Mononuclear cell (primary cell): ENCODE measurements around the gene MCM9. TPM values are rescaled to one million over a fixed set of nuclear protein-coding genes. Genes with fewer than 3 reads are reported as not detected.

Source experiments
- H3K27me3 ChIP-seq: 2 replicates; pipeline ENCODE4 v1.6.0; 2011; ENCODE audit warnings: low read length, control low read depth; ENCODE audit not compliant: insufficient read depth
- H3K4me1 ChIP-seq: 2 replicates; pipeline ENCODE4 v1.5.1; 2011; ENCODE audit warnings: mild to moderate bottlenecking, low read length, control low read depth; ENCODE audit not compliant: insufficient read depth
- H3K4me3 ChIP-seq: 2 replicates; pipeline ENCODE4 v1.5.1; 2011; ENCODE audit warnings: mild to moderate bottlenecking, low read length, moderate library complexity
- H3K9me3 ChIP-seq: 2 replicates; pipeline ENCODE4 v1.5.1; 2011; ENCODE audit warnings: low read depth, mild to moderate bottlenecking, control low read depth, low read length
- total RNA-seq: library from RNA; depleted of rRNA; stranded (reverse); fragments of >200 nt; gene quantifications from one replicate; pipeline ENCODE4 v1.2.3, GENCODE V29; 2012

Gene MCM9
- total RNA-seq, 1 donor: 42.0 TPM

DNA sequence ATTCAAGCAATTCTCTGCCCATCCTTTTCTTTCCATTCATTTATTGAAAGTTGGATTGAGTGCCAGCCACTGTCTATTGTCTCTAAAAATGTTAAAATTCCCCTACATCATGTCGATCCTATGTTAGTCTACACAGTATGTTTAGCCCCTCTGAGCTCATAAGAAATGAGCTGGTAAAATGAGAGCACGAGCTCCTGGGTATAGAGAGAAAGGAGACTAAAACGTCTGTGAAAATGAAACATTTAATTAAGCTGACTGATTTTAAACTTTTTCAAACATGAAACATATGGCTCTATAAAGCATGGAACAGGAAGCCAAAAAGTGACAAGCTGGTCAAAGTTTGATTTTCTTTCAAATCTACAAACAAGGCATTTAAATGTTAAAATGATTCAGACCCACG, 145.0 kb downstream of the MCM9 start:
- no peak overlapping the region for H3K4me3 ChIP-seq
- no peaks in the 10 kb centered on the region for H3K27me3 ChIP-seq
- peaks cover 17% of the 10 kb centered on the region for H3K4me1 ChIP-seq
- H3K9me3 ChIP-seq: no peaks in the 10 kb centered on the region

DNA sequence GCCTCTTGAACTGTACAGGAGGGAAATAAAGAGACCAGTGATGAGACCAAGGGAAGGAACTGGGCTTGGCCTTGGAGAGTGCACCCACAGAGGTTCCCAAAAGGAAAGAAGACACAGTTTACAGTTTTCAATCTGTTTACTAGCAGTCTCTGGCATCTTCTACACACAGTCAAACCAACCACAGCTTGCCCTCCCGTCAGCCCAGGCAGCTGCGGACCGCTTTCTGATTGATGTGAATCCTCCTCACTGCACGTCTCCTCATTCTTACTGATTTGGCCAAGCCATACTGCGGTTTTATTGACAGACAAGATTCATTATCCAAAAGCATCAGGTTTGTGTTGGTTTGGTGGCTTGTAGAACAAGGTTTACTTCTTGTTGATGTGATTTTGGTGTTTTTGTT, 145.5 kb downstream of the MCM9 start:
- Histone ChIP-seq H3K27me3 (no peaks in the 10 kb centered on the region), H3K9me3 (no peaks in the 10 kb centered on the region), H3K4me3 (no peak overlapping the region), H3K4me1 (peaks cover 22% of the 10 kb centered on the region)

DNA sequence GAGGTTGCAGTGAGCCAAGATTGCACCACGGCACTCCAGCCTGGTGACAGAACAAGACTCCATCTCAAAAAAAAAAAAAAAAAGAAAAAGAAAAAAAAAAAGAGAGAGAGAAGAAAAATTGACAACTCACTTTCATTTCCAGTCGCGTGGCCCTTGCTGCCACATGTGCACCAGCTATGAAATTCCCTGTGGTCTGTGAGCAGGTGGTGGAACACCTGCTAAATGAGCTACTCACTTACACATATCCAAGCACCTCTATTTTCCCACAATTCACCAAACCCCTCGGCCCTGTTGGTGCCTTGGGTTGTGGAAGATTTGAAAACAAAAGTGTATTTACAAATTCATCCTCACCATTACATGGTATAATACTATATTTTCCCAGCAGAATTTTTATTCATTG, 146.3 kb downstream of the MCM9 start:
- H3K4me3 ChIP-seq: no peak overlapping the region
- H3K27me3 ChIP-seq: no peaks in the 10 kb centered on the region
- H3K4me1 ChIP-seq: peaks cover 24% of the 10 kb centered on the region
- H3K9me3 ChIP-seq: no peaks in the 10 kb centered on the region

DNA sequence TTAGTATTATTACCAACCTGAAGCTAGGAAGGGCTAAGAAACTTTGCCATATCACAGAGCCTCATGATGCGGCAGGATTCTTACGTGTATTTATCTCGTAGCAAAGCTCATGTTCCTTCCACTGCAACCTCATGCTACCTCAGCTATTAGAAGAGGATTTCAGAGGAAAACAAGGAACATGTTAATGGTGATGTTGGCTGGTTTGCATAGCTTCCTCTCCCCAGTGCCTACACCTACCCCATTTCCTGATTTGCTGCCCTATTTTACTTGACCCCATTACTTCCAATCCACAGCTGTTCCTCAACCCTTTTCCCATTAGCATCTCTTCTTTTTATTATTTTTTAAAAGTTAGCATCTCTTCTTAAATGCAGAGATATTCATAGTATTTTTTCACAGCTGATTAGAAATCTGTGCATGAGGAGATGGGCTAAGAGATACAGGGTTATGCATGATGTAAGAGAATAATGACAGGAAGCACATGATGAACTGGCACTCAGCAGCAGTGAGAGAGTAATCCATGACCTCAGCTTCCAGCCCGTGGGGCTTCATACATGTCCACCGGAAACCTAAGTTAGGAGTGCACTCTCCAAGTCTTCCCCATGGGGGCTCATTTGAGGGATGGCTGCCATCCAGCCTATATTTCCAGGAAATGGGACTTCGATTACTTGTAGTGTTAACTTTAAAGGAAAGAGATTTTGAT, 147.1 kb downstream of the MCM9 start:
- no peaks in the 10 kb centered on the region for H3K9me3 ChIP-seq
- H3K27me3 ChIP-seq: no peaks in the 10 kb centered on the region
- peaks cover 24% of the 10 kb centered on the region for H3K4me1 ChIP-seq
- no peak overlapping the region for H3K4me3 ChIP-seq

GRCh38 chr6:118786596-118787453, 148.1 kb downstream of the MCM9 start:
- no peaks in the 10 kb centered on the region for H3K27me3 ChIP-seq
- no peak overlapping the region for H3K4me3 ChIP-seq
- H3K9me3 ChIP-seq: no peaks in the 10 kb centered on the region
- H3K4me1 ChIP-seq: peaks cover 24% of the 10 kb centered on the region

- Histone ChIP-seq H3K4me3 (no peak overlapping the region), H3K4me1 (peaks cover 33% of the 10 kb centered on the region), H3K9me3 (no peaks in the 10 kb centered on the region), H3K27me3 (no peaks in the 10 kb centered on the region)
These were observed 149.4 kb downstream of the MCM9 start for GRCh38 chr6:118785601-118786000.

DNA sequence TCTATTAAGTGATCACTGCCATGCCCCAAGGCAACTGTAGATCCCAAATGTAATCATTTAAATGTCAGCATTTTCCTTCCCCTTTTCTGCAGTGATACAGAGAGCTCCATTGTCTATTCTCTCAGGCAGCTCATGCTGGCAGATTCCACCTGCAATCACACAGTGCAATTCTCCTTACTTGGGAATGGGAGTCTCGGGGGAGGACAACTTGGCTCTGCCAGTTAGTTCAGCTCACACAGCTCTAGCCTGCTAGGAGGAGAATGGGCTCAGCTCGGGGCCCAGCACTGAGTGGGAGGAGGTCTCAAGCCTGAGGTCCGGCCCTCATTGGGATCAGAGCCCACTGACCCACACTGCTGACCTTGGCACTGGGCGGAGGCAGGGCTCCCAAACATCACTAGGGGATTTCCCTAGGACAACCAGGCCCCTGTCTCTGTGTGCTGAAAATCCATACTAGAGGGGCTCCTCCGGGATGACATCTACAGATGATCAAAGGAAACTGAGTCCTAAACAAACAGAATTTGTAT, 150.3 kb downstream of the MCM9 start:
- Histone ChIP-seq H3K4me1 (peaks cover 40% of the 10 kb centered on the region), H3K4me3 (no peak overlapping the region), H3K9me3 (no peaks in the 10 kb centered on the region), H3K27me3 (no peaks in the 10 kb centered on the region)

DNA sequence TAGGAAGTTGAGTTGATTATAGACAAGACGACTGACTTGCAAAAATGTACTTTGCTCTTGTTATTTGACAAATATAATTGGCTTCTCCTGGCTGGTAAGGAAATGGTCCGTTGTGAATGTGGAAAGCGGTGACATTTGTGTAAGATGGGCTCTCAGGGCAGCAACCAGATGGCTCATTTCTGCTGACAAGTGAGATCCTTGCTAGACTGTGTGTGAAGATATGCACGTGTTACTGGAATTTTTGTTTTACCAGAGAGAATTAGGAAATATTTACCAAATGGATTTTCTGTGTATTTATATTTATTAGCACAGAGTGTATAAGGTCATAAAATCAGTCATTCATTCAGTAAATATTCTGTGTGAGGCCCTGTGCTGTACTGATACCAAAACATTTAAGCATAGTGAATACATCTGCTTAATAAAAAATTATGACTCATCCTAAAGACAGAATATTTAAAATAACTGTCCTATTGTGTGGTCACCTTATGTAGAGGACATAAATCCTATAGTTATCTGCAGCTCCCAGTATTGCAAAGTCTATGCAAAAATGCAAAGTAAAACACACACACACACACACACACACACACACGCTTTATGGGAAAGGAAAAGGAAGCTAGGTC, 150.9 kb downstream of the MCM9 start:
- H3K4me1 ChIP-seq: peaks cover 44% of the 10 kb centered on the region

GRCh38 chr6:118782651-118783050, 152.3 kb downstream of the MCM9 start:
- H3K4me1 ChIP-seq: peaks cover 34% of the 10 kb centered on the region

More for the DNA sequence above, 150.9 kb downstream of the MCM9 start:
- no peaks in the 10 kb centered on the region for H3K27me3 ChIP-seq
- H3K4me3 ChIP-seq: no peak overlapping the region
- no peaks in the 10 kb centered on the region for H3K9me3 ChIP-seq

GRCh38 chr6:118781897-118782296, 153.1 kb downstream of the MCM9 start:
- Histone ChIP-seq H3K4me1 (peaks cover 33% of the 10 kb centered on the region), H3K9me3 (no peaks in the 10 kb centered on the region), H3K4me3 (no peak overlapping the region), H3K27me3 (no peaks in the 10 kb centered on the region)

More at GRCh38 chr6:118782651-118783050, 152.3 kb downstream of the MCM9 start:
- no peaks in the 10 kb centered on the region for H3K9me3 ChIP-seq
- no peak overlapping the region for H3K4me3 ChIP-seq
- H3K27me3 ChIP-seq: no peaks in the 10 kb centered on the region

- peaks cover 39% of the 10 kb centered on the region for H3K4me1 ChIP-seq
- no peak overlapping the region for H3K4me3 ChIP-seq
- H3K9me3 ChIP-seq: no peaks in the 10 kb centered on the region
- H3K27me3 ChIP-seq: no peaks in the 10 kb centered on the region
These were observed 154.3 kb downstream of the MCM9 start for GRCh38 chr6:118780668-118781067.

- H3K4me3 ChIP-seq: no peak overlapping the region
- no peaks in the 10 kb centered on the region for H3K9me3 ChIP-seq
- peaks cover 31% of the 10 kb centered on the region for H3K4me1 ChIP-seq
- H3K27me3 ChIP-seq: no peaks in the 10 kb centered on the region
These were observed 158.1 kb downstream of the MCM9 start for GRCh38 chr6:118776607-118777549.

DNA sequence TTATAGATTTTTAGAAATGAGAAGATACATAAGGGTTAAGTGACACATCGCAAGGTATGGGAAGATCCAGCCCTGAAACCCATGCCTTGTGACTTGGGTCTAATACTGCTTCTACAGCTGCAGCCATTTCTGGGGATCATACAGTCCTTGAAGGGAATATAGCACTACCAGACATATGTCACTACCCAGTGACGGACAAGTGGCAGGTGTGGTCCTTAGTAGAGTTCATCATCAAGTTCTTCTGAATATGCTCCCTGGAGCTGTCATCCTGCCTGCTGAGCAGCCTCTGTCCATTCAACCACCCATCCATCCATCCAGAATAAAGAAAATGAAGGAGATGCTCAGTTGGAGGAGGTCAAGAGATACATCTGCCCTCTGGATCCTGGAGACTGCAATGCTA, 159.6 kb downstream of the MCM9 start:
- H3K4me3 ChIP-seq: no peak overlapping the region
- H3K4me1 ChIP-seq: peaks cover 30% of the 10 kb centered on the region
- H3K9me3 ChIP-seq: no peaks in the 10 kb centered on the region
- H3K27me3 ChIP-seq: no peaks in the 10 kb centered on the region

- H3K4me1 ChIP-seq: peaks cover 30% of the 10 kb centered on the region
- no peak overlapping the region for H3K4me3 ChIP-seq
- H3K9me3 ChIP-seq: no peaks in the 10 kb centered on the region
- H3K27me3 ChIP-seq: no peaks in the 10 kb centered on the region
These were observed 160.4 kb downstream of the MCM9 start for GRCh38 chr6:118774581-118774980.
